Posterior vena cava (tissue), 2 donors: Measurements from ENCODE around the gene SUN2. TPM values are rescaled to one million over a fixed set of nuclear protein-coding genes. Genes with fewer than 3 reads are reported as not detected.

Source experiments
- DNase-seq: peaks from one replicate; pipeline ENCODE4 v3.0.0-alpha.2; 2020; ENCODE audit warnings: low spot score
- intact Hi-C, 2 donors: fragments of 100-400 bp; cut with DNase I; formaldehyde crosslinking; loops; one replicate each; pipeline versions ENCODE4 v1.14.1 to v1.14.2; 2022 to 2023
- total RNA-seq, 2 donors: library from RNA; stranded (reverse); fragmentation: NEBNext Ultra II Directional; extraction: Animal tissue kit (Norgen Biotek cat#: 25700); gene quantifications; one replicate each; pipeline ENCODE4 v1.2.1, GENCODE V29; 2021
- donor health status: DM: yes; HTN: yes; CAD: no.
- donor health status: DM: yes; HTN: yes; CAD: no.

SUN2 gene
- total RNA-seq, 2 donors from 2014 or later = 229 to 246 TPM

DNA sequence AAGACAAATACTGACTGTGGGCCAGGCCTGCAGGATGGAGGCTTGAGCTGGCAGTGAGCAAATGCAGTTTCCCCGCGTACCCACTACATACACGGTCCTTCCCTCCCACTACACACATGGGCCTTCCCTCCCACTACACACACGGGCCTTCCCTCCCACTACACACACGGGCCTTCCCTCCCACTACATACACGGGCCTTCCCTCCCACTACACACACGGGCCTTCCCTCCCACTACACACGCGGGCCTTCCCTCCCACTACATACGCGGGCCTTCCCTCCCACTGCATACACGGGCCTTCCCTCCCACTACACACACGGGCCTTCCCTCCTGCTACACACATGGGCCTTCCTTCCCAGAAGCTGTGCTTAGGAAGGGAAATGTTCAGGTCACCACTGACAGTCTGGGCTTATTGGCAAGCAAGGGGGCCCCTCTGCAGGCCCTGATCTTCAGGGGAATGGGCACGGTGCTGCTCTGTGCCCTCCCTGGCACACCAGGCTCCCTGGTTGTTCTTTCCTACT lies 27.4 kb upstream of the SUN2 start:
- DNase-seq = peak; percentile 54
- intact Hi-C loops = no loop called here

DNA sequence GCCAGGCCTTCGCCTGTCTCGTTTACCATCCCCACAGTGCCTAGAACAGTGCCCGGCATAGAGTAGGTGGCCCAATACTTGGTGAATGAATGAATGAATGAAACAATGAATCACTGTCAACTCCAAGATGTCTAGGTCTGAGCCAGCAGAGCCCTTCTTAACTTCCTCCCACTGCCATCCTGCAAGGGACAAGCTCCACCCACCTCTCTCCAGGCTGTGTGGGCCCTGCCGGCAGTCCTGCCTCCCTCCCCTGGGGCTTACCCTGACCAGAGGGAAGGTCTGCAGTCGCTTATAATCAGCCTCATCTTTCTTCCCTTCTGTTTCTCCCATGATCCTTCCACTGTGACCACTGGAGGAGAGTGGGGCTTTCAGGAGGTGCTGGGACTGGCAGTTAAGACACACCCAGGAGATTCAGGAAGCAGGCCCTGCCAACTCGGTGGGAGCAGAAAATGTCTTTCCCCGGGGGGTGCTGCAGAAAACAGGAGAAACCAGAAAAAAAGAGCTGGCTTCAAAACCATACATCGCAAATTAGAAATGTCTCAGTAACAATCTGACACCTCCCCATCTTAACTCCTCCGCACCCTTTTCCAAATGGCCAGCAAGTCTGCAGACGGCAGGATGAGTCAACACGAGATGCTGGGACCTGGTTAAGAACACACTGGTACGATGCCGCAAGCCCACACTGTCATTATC lies 26.8 kb upstream of the SUN2 start:
- DNase-seq = no peak
- intact Hi-C loops = no loop called here

DNA sequence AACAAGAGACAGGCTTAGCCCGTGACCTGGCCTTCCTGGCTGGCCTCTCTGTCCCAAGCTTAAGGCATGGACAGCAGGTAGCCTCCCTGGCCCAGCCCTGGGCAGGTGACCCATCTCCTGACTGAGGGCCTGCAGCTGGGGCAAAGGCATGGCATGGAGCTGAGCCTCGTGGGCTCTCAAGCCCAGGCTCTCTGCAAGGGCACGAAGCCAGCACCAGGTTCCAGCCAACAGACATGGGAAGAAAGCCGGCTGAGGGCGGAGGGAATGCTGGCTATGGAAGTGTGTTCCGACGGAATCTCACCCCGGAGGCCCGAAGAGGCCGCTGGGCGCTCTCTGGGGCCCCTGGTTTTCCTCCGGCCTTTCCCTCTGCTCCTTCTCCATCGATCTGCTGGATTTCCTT lies 25.2 kb upstream of the SUN2 start:
- DNase-seq = no peak
- intact Hi-C loops = no loop called here

- DNase-seq = no peak
- intact Hi-C loops = loop anchor here in 1 of 2 donors (10.0 kb wide), 2 partner anchors 68 to 218 kb away; partner anchors contain the start of gene NPTXR
Observed at GRCh38 chr22:38777087-38777671, 21.4 kb upstream of the SUN2 start.

DNA sequence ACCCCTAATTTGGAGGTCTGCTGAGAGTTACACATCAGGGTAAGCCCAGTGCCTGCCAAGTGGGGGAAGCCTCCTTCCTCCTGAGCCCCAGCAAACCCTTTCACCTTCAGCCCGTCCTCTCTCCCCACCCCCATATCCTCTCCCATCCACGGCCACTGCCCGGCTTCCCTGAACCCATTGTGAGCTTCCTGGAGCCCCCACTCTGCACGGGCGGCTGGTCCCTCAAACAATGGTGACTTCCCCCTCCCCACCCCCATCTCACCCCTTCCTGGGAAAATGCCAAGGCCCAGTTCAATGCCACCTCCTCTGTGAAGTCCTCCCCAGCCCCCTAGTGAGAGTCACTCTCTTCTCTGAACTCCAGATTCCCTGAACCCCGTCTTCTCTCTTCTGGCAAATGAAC lies 20.3 kb upstream of the SUN2 start:
- DNase-seq = no peak
- intact Hi-C loops = loop anchor here in 1 of 2 donors (10.0 kb wide), 2 partner anchors 69 to 219 kb away; partner anchors contain the start of gene NPTXR

DNA sequence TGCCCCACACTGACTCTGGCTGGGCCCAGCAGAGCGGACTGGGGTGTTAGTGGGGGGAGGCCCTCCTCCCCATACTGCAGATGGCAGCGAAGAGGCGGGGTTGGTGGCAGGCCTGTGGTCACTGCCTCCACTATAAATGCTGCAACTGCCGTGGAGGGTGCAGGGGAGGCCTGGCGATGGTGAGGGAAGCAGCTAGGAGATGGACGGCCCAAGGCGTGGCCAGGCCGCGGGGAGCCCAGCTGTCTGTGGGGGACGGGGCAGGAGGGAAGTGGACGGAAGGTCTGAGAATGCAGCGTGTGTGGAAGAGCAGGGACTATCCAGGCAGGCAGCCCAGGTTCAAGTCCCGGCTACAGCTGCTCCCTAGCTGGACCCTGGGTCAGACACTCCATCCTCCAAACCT lies 19.9 kb upstream of the SUN2 start:
- DNase-seq = no peak
- intact Hi-C loops = loop anchor here in 1 of 2 donors (10.0 kb wide), 2 partner anchors 69 to 219 kb away; partner anchors contain the start of gene NPTXR

GRCh38 chr22:38774496-38775166 lies 18.8 kb upstream of the SUN2 start:
- no peak for DNase-seq
- intact Hi-C loops = loop anchor here in 1 of 2 donors (10.0 kb wide), 2 partner anchors 70 to 220 kb away; partner anchors contain the start of gene NPTXR

DNA sequence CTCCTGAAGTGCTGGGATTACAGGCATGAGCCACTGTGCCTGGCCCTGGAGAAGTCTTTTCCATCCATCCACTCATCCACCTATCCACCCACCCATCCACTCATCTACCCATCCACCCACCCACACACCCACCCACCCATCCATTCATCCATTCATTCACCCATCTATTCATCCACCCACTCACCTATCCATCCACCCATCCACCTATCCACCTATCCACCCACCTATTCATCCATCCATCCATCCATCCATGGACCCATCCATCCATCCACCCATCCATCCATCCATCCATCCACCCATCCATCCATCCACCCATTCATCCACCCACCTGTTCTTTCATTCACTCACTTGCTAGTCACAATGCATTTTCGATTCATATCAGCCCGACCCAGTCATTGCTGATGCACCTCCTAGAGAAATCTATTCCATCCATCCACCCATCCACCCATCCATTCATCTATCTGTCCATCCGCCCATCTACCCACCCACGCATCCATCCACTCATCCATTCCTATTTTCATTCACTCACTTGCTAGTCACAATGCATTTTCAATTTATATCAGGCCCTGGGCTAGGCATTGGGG lies 17.7 kb upstream of the SUN2 start:
- intact Hi-C loops = loop anchor here in 1 of 2 donors (10.0 kb wide), 2 partner anchors 71 to 221 kb away; partner anchors contain the start of gene NPTXR
- DNase-seq = no peak

- intact Hi-C loops = loop anchor here in 1 of 2 donors (10.0 kb wide), 2 partner anchors 72 to 222 kb away; partner anchors contain the start of gene NPTXR
- no peak for DNase-seq
Observed at GRCh38 chr22:38772623-38772873, 16.8 kb upstream of the SUN2 start.

DNA sequence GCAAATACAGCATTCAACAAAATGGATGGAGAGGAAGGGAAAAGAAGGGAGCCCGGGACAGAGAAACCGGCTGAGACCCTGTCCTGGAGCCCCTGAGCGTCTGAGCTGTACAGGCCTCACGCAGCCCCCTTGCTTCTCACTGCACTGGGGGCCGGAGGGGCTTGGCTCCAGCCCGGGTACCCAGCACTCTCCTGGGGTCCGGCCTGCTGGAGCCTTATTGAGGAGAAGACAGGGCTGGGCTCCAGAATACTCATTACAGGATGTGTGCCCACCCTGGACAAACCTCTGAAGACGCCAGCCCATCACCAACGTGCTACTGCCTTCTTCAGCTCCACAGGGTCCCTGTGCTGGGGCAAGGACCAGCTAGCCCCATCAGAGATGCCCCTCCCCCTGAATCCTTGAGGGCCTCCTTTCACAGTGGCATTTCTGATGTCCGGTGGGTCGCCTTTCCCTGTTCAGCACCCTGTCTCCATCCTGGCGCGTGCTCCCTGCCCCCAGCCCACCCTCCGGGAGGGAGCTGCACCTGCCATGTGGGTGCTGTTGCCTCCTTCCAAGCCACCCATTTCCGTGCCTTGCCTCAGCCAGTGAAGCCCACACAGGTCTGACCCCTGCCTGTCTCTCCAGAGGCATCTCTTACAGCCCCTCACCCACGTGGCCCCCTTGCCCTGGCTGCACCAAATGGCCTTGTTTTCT lies 14.6 kb upstream of the SUN2 start:
- no peak for DNase-seq
- intact Hi-C loops = loop anchor here in 1 of 2 donors (10.0 kb wide), 2 partner anchors 74 to 224 kb away; partner anchors contain the start of gene NPTXR

DNA sequence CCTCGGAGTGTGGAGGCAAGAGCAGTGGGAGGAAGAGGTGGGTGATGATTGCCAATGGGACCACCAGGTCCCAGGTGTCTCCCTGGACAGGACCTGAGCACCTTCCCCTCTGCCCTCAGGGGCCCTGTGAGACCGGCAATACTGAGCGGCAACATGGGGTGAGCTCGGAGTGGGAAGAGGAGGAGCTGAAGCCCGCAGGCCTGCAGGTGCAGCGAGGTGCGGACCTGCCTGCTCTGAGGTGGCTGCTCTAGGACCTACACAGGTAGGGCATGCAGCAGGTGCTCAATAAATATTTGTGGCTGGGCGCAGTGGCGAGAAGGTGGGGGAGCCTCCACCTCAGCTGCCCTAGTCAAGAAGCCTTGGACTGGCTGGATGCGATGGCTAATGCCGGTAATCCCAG lies 12.2 kb upstream of the SUN2 start:
- intact Hi-C loops = loop anchor here in 1 of 2 donors (5.0 kb wide), 3 partner anchors 74 to 234 kb away; partner anchors contain the start of gene NPTXR
- no peak for DNase-seq

GRCh38 chr22:38767313-38767712 lies 11.5 kb upstream of the SUN2 start:
- DNase-seq = no peak
- intact Hi-C loops = loop anchor here in 1 of 2 donors (5.0 kb wide), 3 partner anchors 75 to 235 kb away; partner anchors contain the start of gene NPTXR

DNA sequence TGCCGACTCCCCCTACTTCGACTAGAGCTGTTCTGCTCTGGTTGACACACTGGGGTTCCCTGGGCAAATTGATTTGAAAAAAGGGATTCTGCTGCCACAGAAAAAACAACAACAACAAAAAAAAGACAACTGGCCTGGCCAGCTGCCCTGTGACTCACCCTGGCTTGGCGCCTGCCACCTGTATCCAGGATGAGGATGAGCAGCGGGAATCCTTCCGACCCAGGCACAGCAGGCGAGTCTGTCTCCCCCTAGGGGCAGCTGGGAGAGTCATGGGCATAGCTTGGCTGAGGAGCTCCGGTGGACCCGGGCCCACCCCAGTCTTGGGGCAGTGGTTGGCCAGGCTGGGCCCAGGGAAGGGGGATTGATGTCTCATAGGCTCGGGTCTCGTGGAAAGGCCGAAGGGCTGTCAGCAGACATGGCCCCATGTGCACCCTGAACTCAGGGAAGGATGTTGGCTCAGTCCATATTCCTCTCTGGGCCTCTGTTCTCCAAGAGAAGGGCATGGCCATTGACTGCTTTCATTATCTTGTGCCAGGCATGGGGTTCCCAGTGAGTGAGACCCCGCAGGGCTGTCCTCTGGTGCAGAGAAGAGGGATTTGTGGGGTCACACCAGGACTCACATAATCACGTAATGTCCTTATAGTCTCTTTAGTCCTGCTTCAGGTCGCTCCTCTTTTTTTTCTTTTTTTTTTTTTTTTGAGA lies 10.4 kb upstream of the SUN2 start:
- no peak for DNase-seq
- intact Hi-C loops = loop anchor here in 1 of 2 donors (5.0 kb wide), 3 partner anchors 76 to 236 kb away; partner anchors contain the start of gene NPTXR

GRCh38 chr22:38762551-38762983 lies 6.8 kb upstream of the SUN2 start:
- DNase-seq = no peak
- intact Hi-C loops = no loop called here

DNA sequence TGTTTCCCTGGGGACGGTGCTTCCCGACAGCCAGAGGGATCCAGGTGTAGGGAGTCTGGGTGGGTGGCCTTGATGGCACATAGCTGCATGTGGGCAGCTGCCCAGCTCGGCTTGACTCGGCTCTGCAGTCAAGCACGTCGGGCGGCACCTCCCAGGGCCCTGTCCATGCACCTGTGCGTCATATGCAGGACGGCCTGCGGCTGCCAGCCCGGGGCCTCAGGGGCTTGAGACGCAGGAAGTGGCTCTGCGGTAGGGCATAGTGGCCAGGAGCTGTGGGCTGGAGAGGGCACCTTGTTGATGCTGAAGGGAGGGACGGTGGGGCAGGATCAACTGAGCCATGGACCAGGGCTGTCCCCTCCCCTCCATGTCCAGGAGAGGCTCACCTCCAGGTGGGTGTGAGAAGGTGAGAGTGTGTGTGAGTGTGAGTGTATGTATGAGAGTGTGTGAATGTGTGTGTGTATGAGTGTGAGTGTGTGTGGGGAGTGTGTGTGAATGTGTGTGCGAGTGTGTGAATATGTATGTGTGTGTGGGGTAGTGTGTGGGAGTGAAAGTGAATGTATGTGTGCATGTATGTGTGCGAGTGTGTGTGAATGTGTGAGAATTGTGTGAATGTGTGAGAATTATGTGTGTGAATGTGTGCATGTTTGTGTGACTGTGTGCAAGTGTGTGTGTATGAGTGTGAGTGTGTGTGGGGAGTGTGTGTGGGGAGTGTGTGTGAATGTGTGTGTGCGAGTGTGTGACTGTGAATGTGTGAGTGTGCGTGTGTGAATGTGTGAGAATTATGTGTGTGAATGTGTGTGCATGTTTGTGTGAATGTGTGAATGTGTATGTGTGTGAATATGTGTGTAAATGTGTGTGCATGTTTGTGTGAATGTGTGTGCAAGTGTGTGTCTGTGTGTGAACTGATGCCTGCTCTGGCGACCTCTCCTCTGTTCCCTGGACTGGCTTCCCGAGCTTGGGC lies 5.7 kb upstream of the SUN2 start:
- intact Hi-C loops = no loop called here
- DNase-seq = no peak

GRCh38 chr22:38760477-38761201 lies 4.8 kb upstream of the SUN2 start:
- intact Hi-C loops = no loop called here
- no peak for DNase-seq

DNA sequence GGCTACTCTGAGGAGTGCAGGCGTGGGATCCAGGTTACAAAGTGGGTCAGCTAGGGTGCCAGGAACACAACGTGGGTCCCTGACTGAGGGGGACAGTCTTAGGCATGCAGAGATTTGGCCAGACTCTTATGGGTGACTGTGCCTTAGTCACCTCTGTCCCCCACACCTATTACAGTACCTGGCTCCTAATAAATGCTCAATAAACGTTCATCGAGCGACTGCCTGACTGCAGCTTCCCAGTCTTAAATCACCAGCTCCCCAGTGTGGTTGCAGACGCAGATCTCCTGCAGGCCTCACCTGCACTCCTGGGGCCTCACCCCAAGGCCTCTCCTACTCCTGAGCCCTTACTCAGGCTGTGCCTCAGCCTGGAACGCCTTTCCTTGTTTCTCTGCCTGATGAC lies 3.2 kb upstream of the SUN2 start:
- DNase-seq = no peak
- intact Hi-C loops = no loop called here
